K562 (cell line): Measurements from ENCODE around the gene HDAC3. TPM values are rescaled to one million over a fixed set of nuclear protein-coding genes. Genes with fewer than 3 reads are reported as not detected.

ENCODE experiments used
- ESRRA ChIP-seq: fragments of 450-650 bp; IDR thresholded peaks from 2 replicates; pipeline ENCODE4 v1.6.1; 2014; ENCODE audit warnings: low read depth, mild to moderate bottlenecking, moderate library complexity, borderline replicate concordance
- HMG20B ChIP-seq: fragments of 250-450 bp; sonication (Bioruptor Pico); IDR thresholded peaks from 2 replicates; pipeline ENCODE4 v1.5.0; 2021; ENCODE audit warnings: mild to moderate bottlenecking
- HNRNPLL ChIP-seq: fragments of 200-400 bp; formaldehyde crosslinking; IDR thresholded peaks from 2 replicates; pipeline ENCODE4 v1.6.1; 2017; ENCODE audit warnings: low read length, low read depth, mild to moderate bottlenecking; ENCODE audit not compliant: poor library complexity, severe bottlenecking
- MGA ChIP-seq: fragments of 450-650 bp; IDR thresholded peaks from 2 replicates; pipeline ENCODE4 v1.6.1; 2016; ENCODE audit warnings: mild to moderate bottlenecking, moderate library complexity
- NELFE ChIP-seq: IDR thresholded peaks from 2 replicates; pipeline ENCODE4 v1.6.1; 2011; ENCODE audit warnings: mild to moderate bottlenecking; ENCODE audit not compliant: insufficient read depth, insufficient read length
- POLR2B ChIP-seq: fragments of 450-650 bp; IDR thresholded peaks from 2 replicates; pipeline ENCODE4 v1.6.1; 2018; ENCODE audit warnings: low read depth; ENCODE audit not compliant: partially characterized antibody
- SRSF9 ChIP-seq: fragments of 200-400 bp; formaldehyde crosslinking; IDR thresholded peaks from 2 replicates; pipeline ENCODE4 v1.6.1; 2017; ENCODE audit warnings: low read depth, low read length, borderline replicate concordance
- YBX1 ChIP-seq: fragments of 450-650 bp; IDR thresholded peaks from 2 replicates; pipeline ENCODE4 v1.7.1; 2016; ENCODE audit warnings: mild to moderate bottlenecking
- ZKSCAN3 ChIP-seq: fragments of 250-450 bp; sonication (Bioruptor Pico); IDR thresholded peaks from 2 replicates; pipeline ENCODE4 v1.4.0; 2020
- ZNF324 ChIP-seq: fragments of 250-450 bp; sonication (Bioruptor Pico); IDR thresholded peaks from 2 replicates; pipeline ENCODE4 v1.4.0; 2020; ENCODE audit warnings: mild to moderate bottlenecking
- ZNF408 ChIP-seq: fragments of 250-450 bp; sonication (Bioruptor Pico); IDR thresholded peaks from 2 replicates; pipeline ENCODE4 v1.4.0; 2020; ENCODE audit warnings: low read depth, mild to moderate bottlenecking, moderate library complexity
- ZNF586 ChIP-seq: fragments of 450-650 bp; formaldehyde crosslinking; conservative IDR thresholded peaks from 2 replicates; pipeline ENCODE4 v1.4.0; 2020; ENCODE audit warnings: mild to moderate bottlenecking, moderate library complexity
- polyA plus RNA-seq, 8 experiments: library from polyadenylated mRNA; depleted of rRNA in 4 of 8; stranded (reverse) in 5 of 8; unstranded in 3 of 8; fragments of >200 nt; fragmentation: Nextera tagmentation in 2 of 8; fragmentation: Illumina TruSeq in 1 of 8; extraction: Ambion mirVana in 2 of 8; extraction: Trizol in 1 of 8; gene quantifications; 2 replicates each; pipeline versions ENCODE4 v1.2.1 to v1.2.3, GENCODE V29; 2011 to 2014; ENCODE audit warnings: inconsistent platforms in 1 of 8, missing spikeins in 1 of 8
- total RNA-seq, 7 experiments: library from RNA; depleted of rRNA in 6 of 7; stranded (reverse); fragments of >200 nt in 6 of 7; fragmentation: Illumina TruSeq in 2 of 7; extraction: Trizol in 2 of 7; gene quantifications; 2 replicates each; pipeline versions ENCODE4 v1.2.1 to v1.2.3, GENCODE V29; 2011 to 2021; ENCODE audit warnings: low replicate concordance in 1 of 7
- TF ChIP-seq, protein P1 (sequence below), 2 experiments: fragments of 450-650 bp in 1 of 2; IDR thresholded peaks; 2 replicates each; pipeline ENCODE4 v1.6.1; 2011 to 2017; ENCODE audit warnings: low read depth in 2 of 2, antibody characterized with exemption in 1 of 2, borderline replicate concordance in 1 of 2, low read length in 1 of 2, mild to moderate bottlenecking in 1 of 2, mixed read lengths in 1 of 2; ENCODE audit not compliant: control insufficient read depth in 1 of 2

HDAC3 gene
- total and polyA plus RNA-seq, 9 of the 15 experiments (the other 6 are each of a cell fraction or from before 2014, with no cell fraction given) = 89.7 to 191 (median 119) TPM

DNA sequence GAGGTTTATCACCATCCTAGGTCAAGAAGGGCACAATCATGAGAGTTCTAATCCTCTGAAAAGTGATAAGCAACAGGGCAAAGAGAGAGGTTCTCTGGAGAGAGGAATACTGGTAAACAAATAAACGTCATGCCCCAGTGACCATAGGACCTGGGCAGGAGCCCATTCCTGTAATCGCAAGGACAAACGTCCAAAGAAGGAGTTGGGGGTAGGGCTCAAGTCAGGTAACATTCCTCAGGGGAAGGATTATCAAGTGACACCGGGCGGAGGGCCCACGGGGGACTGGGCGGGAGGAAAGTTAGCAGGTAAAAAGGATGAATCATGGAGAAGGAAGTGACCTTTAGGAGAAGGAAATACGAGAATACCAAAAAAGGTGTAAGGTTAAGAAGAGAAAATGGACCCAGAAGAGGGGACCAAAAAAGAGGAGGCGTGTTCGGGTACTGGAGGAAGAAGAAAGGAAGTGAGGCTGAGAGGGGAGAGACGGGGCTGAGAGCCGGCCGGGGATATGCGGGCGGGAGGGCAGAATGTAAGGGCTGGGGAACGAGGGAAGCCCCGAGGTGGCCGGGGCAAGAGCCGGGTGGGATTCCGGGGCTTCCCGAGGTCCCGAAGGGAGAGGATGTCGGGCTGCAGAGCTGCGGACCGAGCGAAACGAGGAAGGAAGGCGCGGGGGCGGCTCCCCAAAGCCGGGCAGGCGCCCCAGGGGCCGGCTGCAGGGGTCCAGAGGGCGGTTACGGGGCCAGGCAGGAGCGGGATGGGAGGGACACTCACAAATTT is 18.4 kb downstream of the HDAC3 start (continued):
- TF ChIP-seq HMG20B (CRISPR knock-in tag) = no peak
- no peak for TF ChIP-seq ESRRA
- TF ChIP-seq ZNF324 (CRISPR knock-in tag) = no peak
- TF ChIP-seq POLR2B = peak; percentile 30
- no peak for TF ChIP-seq SRSF9
- TF ChIP-seq HNRNPLL = peak; percentile 14
- no peak for TF ChIP-seq YBX1
- TF ChIP-seq MGA = no peak
- TF ChIP-seq ZNF408 (CRISPR knock-in tag) = no peak
- TF ChIP-seq NELFE = no peak
- TF ChIP-seq, protein P1, sequence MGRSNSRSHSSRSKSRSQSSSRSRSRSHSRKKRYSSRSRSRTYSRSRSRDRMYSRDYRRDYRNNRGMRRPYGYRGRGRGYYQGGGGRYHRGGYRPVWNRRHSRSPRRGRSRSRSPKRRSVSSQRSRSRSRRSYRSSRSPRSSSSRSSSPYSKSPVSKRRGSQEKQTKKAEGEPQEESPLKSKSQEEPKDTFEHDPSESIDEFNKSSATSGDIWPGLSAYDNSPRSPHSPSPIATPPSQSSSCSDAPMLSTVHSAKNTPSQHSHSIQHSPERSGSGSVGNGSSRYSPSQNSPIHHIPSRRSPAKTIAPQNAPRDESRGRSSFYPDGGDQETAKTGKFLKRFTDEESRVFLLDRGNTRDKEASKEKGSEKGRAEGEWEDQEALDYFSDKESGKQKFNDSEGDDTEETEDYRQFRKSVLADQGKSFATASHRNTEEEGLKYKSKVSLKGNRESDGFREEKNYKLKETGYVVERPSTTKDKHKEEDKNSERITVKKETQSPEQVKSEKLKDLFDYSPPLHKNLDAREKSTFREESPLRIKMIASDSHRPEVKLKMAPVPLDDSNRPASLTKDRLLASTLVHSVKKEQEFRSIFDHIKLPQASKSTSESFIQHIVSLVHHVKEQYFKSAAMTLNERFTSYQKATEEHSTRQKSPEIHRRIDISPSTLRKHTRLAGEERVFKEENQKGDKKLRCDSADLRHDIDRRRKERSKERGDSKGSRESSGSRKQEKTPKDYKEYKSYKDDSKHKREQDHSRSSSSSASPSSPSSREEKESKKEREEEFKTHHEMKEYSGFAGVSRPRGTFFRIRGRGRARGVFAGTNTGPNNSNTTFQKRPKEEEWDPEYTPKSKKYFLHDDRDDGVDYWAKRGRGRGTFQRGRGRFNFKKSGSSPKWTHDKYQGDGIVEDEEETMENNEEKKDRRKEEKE (IDR thresholded peaks at IDR 0.05; ENCODE audit: borderline replicate concordance in 1 of 2, control insufficient read depth in 1 of 2, low read depth in 2 of 2, low read length in 1 of 2) = no peak
- TF ChIP-seq ZNF586 = no peak
- no peak for TF ChIP-seq ZKSCAN3 (CRISPR knock-in tag)
